Measurements from ENCODE around the gene FOXJ1.

Gene FOXJ1

GRCh38 chr17:76122431-76123190 lies 18.4 kb downstream of the FOXJ1 start:
- DNase-seq, result no peak

- DNase-seq, result no peak
These were observed 19.1 kb downstream of the FOXJ1 start for GRCh38 chr17:76121932-76122430.

- DNase-seq, result no peak
These were observed 20.4 kb downstream of the FOXJ1 start for GRCh38 chr17:76120658-76121008.

- DNase-seq, result no peak
These were observed 21.4 kb downstream of the FOXJ1 start for GRCh38 chr17:76119409-76120371.

GRCh38 chr17:76115138-76115754 lies 25.8 kb downstream of the FOXJ1 start:
- no peak for DNase-seq

- no peak for DNase-seq
These were observed 29.1 kb downstream of the FOXJ1 start for GRCh38 chr17:76111956-76112355.

GRCh38 chr17:76107509-76107908 lies 33.5 kb downstream of the FOXJ1 start:
- DNase-seq, result no peak

- no peak for DNase-seq
These were observed 34.3 kb downstream of the FOXJ1 start for GRCh38 chr17:76106703-76107102.

GRCh38 chr17:76104896-76105231 lies 36.2 kb downstream of the FOXJ1 start:
- no peak for DNase-seq

GRCh38 chr17:76104140-76104895 lies 36.7 kb downstream of the FOXJ1 start:
- no peak for DNase-seq

GRCh38 chr17:76103274-76104139 lies 37.5 kb downstream of the FOXJ1 start, which contains the start of gene EXOC7:
EXOC7 (minus strand) TSS chr17:76103787; CDS start chr17:76103692, 95 bp downstream.
- DNase-seq, result peak; percentile 74

- DNase-seq, result no peak
These were observed 38.1 kb downstream of the FOXJ1 start for GRCh38 chr17:76102944-76103273.

- no peak for DNase-seq
These were observed 43.2 kb downstream of the FOXJ1 start for GRCh38 chr17:76097716-76098295.

GRCh38 chr17:76095943-76096342 lies 45.1 kb downstream of the FOXJ1 start:
- no peak for DNase-seq

GRCh38 chr17:76094046-76094445 lies 47.0 kb downstream of the FOXJ1 start:
- no peak for DNase-seq

- peak; percentile 8 for DNase-seq
These were observed 48.3 kb downstream of the FOXJ1 start for GRCh38 chr17:76092526-76093413.

- no peak for DNase-seq
These were observed 49.3 kb downstream of the FOXJ1 start for GRCh38 chr17:76091526-76092286.

- DNase-seq, result no peak
These were observed 50.4 kb downstream of the FOXJ1 start for GRCh38 chr17:76090517-76091129.
